ENCODE data around the gene SMG6.

GRCh38 chr17:2237950-2238349 lies 65.6 kb downstream of the SMG6 start:
- no peak for TF ChIP-seq POLR2A (IDR thresholded peaks at IDR 0.05)
- TF ChIP-seq, protein P1, sequence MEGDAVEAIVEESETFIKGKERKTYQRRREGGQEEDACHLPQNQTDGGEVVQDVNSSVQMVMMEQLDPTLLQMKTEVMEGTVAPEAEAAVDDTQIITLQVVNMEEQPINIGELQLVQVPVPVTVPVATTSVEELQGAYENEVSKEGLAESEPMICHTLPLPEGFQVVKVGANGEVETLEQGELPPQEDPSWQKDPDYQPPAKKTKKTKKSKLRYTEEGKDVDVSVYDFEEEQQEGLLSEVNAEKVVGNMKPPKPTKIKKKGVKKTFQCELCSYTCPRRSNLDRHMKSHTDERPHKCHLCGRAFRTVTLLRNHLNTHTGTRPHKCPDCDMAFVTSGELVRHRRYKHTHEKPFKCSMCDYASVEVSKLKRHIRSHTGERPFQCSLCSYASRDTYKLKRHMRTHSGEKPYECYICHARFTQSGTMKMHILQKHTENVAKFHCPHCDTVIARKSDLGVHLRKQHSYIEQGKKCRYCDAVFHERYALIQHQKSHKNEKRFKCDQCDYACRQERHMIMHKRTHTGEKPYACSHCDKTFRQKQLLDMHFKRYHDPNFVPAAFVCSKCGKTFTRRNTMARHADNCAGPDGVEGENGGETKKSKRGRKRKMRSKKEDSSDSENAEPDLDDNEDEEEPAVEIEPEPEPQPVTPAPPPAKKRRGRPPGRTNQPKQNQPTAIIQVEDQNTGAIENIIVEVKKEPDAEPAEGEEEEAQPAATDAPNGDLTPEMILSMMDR (IDR thresholded peaks at IDR 0.05), result no peak
